LHCN-M2 (cell line): Measurements from ENCODE around the gene MRPL36. TPM values are rescaled to one million over a fixed set of nuclear protein-coding genes. Genes with fewer than 3 reads are reported as not detected.
A peak's percentile ranks its signal among the peaks of the same experiment; 100 is the strongest.
"Not testable (repeated sequence)": the region's sequence is repeated elsewhere in the genome, so short reads cannot be mapped to it uniquely, and the experiment has no call there.

ENCODE experiments used
- DNase-seq: peaks from one replicate; pipeline ENCODE4 v3.0.0-alpha.2; 2012; ENCODE audit warnings: low read depth
- polyA plus RNA-seq: library from polyadenylated mRNA; unstranded; fragments of >200 nt; gene quantifications from one replicate; pipeline ENCODE4 v1.2.1, GENCODE V29; 2012; ENCODE audit warnings: missing spikeins
- total RNA-seq: library from RNA; depleted of rRNA; stranded (reverse); fragments of >200 nt; gene quantifications from 2 replicates; pipeline ENCODE4 v1.2.3, GENCODE V29; 2014; rRNA removed

The MRPL36 gene
- total RNA-seq, result 51.4 and 66.4 TPM in 2 replicates
- polyA plus RNA-seq, result 142 TPM

DNA sequence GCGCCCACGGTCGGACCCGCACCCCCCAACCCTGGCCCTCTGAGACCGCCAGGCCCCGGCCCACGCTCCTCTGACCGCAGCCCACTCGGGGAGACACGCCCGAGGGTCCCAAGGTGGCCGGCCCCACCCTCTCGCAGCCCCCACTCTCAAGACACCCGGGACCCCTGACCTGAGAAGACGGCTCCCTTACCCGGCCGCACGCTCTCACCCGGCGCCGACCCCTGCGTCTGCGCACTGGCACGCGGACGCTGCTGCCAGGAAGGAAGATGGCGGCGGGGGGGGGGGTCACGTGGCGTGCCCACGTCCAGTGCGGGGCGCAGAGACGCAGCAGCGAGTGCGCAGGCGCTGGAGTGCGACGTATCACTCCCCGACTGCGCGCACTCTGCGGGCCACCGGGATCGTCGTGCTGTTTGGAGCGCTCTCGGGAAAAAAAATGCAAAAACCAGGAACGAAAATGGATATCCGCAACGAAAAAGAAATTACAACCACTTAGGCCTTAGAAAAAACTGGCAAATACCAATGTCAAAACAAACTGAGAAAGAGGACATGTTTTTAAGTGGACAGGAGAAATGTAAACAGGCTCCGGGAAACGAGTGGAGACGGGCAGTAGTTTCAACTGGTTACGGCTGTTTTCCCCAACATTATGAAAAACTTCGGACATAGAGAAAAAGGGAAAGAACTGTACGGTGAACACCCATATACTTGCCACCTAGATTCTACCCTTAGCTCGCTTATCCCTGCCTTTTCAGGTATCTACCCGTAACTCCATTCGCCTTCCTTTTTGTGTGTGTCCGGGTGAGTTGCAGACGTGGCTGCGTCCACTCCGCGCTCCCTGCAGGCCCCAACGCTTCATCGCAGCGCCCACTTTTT lies at the start of gene MRPL36:
Gene MRPL36 (minus strand): TSS at position 236 of the 870 bp plus-strand sequence. CDS start 902 bp downstream, outside the sequence.
- DNase-seq, result peak; percentile 86

DNA sequence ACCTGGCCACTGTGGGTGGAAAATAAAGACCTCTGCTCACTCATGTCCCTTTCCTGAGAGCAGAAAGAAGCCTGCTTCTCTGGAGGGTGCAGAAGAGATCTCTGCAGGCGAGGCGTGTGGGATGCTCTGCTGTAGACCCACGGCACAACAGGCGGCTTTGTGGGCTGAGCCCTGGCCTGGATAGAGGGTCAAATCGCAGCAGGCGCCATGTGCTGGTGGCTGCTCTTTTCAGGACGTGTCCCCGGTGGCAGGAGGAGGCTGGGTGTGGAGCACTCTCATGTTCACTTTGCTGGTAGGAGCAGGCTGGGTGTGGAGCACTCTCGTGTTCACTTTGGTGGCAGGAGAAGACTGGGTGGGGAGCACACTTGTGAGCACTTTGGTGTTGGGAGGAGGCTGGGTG lies 48.0 kb upstream of the MRPL36 start:
- no peak for DNase-seq

DNA sequence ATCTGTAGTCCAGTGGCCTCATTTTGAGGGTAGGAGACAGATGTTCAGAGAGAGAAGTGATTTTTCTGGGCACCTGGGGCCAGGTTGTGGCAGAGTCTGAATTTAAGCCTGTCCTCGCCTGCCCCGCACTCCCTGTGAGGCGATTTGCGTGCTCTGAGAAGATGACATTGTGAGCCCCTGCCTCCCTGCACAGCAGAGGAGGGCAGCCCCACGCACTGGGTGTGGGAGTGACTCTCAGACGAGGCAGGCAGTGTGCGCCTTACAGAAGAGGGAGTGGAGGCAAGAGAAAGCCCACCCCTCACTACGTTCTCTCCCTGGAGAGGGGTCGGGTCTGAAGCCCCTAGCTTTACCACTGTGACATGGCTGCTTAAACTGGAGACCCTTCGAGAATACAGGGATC lies 47.4 kb upstream of the MRPL36 start:
- no peak for DNase-seq

DNA sequence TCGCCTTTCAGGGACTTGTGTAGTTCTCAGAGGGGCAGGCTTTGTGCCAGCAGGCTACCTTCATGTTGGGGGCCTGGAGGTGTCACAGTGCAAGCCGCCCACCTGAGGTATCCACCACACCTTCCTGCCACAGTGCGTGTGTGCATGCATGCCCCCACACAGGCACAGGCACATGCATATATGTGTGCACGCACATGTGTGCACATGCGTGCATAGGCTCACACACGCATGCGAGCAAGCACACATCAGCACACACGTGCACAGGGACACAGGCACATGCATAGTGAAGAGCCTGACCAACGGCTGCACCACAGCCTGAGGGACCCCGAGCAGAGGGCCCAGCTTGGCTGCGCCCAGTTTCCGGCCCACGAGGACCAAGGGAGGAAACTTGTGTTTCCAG lies 46.9 kb upstream of the MRPL36 start:
- DNase-seq, result no peak

DNA sequence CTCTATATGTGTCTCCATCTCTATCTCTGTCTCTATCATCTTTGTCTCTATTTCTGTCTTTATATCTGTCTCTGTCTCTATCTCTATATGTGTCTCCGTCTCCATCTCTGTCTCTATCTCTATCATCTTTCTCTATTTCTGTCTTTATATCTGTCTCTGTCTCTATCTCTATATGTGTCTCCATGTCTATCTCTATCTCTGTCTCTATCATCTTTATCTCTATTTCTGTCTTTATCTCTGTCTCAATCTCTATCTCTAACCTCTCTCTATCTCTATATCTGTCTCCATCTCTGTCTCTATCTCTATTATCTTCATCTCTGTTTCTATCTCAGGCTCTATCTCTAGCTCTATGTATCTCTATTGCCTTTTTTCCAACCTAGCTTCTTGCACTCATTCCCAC lies 46.1 kb upstream of the MRPL36 start:
- DNase-seq, result no peak

DNA sequence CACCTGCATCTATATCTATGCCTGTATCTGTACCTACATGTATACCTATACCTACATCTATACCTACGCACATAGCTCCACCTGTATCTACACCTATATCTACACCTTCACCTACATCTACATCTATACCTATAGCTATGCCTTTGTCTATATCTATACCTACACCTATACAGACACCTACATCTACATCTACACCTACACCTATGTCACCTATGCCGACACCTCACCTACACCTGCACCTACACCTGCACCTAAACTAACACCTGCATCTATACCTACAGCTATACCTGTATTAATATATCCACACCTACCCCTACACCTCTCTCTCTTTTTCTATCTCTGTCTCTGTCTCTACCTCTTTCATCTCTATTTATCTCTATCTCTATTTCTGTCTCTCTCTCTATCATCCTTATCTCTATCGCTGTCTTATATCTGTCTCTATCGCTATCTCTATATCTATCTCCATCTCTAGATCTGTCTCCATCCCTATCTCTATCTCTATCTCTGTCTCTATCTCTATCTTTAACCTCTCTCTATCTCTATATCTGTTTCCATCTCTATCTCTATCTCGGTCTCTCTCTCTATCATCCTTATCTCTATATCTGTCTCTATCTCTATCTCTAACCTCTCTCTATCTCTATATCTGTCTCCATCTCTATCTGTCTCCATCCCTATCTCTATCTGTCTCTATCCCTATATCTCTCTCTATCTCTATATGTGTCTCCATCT lies 45.2 kb upstream of the MRPL36 start:
- no peak for DNase-seq

DNA sequence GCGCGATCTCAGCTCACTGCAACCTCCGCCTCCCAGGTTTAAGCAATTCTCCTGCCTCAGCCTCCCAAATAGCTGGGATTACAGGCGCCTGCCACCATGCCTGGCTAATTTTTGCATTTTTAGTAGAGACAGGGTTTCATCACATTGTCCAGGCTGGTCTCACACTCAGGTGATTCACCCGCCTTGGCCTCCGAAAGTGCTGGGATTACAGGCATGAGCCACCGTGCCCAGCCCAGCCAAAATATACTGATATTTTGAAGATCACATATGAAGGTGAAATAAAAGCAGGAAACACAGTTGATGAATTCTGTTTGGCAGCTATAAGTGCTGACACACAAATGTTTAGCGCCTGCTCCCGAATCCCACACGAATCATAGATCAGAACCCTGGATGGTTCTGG lies 44.1 kb upstream of the MRPL36 start:
- DNase-seq, result not testable (repeated sequence)

DNA sequence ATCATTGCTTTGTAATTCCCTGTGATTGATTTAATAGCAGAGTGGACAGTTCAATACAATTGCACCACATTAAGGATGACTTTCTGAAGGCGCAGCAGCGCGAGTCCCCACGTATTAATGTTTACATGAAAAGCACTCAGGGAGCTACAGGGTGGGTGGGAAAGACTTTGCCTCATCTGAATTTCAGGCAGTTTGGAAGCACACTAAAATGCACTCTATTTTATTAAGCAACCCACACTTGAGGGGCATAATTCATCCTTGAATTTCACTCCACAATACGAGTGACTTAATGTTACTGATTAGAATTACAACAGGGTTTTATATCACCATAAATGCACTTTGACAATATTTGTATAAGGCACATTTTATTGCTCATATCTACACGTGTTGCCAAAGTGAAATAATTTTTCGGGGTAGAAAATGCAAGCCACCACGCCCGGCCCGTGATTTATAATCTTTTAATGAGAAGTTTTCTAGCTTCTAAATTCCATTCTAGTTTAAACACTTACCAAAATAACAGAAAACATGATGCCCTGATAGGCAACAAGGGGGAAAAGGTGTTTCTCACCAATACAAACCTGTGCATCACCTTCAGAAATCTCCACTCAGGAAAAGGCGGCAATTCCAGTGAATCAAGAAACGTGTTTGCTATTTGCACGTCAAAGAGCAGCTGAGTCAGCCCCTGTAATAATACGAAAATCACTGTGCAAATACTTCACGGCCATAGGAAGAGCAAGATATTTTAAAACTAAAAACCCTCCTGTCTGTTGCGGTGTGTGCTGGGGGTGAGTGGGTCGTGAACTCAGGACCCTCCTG lies 42.6 kb upstream of the MRPL36 start:
- DNase-seq, result no peak

DNA sequence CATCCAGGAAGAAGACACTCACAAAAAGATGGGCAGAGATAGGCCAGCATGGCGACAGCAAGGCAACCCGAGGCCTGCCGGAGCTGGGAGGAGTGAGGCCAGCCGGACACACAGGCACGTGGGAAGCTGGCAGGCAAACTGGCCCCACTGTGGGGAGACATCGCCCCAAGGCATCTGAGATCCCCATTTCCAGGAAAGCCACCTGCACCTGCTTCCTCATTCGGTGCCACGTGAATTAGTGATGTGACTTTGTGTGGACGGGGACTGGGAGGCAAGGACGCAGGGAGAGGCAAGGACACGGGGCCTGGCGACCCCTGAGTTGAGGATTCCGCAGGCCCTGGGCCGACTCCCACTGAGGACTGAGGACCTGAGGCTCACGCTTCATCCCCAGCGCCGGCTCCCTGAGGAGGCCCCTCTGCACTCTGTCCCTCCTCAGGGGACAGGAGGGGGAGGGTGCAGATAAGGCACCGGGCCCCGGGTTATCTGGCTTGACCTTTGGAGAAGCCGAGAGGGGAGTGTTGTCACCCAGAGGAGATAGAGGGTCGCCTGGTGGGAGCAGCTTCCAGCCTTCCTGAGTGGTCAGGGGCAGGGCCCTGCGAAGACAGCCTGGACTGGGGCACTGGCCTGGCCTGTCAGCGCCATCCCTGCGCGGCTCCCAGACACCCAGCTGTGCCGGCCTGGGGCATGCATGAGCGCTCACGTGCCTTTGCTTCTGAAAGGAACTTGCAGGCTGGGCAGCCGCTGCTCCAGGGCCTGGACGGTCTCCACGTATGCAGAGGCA lies 41.3 kb upstream of the MRPL36 start:
- no peak for DNase-seq

DNA sequence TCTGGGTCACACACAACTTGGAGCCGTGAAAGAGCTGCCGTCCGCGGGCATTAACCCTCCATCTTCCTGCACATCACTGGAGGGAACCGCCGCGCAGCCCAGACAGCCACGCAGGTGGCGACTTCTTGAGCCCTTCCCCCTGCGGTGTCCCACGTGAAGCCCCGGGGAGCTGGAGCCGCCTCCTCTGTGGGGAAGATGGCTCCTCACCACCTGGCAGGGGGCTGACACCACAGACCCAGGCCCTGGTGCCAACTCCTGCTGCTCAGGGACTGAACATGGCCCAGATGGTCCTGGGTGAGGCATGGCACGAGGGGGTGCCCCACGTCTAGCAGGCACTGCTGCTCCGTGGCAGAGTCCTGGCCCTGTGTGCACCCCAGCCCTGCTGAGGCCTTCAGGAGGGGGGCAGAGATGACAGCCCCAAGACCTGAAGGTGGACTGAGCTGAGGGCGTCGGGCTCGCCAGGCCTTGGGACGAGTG lies 40.5 kb upstream of the MRPL36 start:
- no peak for DNase-seq

DNA sequence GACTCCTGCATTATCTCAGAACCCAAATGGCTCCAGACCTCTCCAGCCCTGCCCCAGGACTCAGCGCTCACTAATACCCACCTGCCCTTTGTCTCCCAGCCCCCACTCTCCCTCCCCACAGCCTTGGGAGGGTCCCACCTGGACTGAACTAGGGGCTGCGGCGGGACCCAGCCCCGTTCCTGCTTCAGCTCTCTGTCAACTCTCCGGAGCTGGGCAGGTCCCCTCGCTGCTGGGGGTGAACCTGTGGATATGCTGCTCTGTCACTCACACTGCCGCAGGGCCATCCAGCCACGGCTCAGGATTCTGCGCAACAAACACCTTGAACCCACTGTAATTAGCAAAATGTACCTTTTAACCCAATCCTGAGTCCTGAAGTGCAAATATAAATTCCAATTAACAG lies 38.4 kb upstream of the MRPL36 start:
- DNase-seq, result no peak

DNA sequence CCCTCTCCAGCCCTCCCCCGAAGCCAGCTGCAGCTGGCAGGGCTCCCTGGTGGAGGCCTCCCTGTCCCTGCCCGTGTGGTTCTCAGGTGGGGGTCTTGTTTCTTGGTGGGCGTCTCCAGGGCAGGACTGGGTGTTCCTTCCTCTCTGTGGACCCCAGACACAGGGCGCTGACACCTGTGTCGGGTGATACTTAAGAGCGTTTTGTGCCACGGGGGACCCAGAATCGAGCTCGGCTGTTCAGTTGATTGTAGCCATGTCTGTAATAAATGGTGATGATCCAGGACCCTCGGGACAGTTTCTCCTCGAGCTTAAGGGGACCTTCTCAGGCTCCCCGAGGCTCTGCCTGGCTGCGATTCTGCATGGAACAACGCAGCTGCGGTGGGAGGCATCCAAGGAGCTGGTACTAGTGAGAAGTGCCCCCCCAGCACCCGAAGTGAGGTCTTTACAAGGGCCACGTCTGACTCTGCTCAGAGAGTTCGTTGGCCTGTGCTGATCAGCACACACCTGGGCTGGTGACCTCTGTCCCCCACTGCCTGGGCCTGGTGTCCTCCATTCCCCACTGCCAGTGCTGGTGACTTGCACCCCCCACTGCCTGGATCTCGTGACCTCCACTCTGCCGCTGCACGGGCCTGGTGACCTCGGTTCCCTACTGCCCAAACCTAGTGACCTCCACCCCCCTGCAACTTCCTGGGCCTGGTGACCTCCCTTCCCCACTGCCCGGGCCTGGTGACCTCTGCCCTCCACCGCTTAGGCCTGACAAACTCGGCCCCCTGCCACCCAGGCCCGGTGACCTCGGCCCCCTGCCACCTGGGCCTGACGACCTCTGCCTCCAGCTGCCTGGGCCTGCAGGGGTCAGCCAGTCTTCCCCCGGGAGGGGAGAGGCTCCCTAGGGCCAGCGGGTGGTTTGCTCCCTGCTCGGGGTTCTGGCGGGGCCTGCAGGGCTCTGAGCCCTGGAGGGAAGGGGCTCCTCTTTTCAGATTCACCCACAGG lies 37.5 kb upstream of the MRPL36 start:
- DNase-seq, result no peak

DNA sequence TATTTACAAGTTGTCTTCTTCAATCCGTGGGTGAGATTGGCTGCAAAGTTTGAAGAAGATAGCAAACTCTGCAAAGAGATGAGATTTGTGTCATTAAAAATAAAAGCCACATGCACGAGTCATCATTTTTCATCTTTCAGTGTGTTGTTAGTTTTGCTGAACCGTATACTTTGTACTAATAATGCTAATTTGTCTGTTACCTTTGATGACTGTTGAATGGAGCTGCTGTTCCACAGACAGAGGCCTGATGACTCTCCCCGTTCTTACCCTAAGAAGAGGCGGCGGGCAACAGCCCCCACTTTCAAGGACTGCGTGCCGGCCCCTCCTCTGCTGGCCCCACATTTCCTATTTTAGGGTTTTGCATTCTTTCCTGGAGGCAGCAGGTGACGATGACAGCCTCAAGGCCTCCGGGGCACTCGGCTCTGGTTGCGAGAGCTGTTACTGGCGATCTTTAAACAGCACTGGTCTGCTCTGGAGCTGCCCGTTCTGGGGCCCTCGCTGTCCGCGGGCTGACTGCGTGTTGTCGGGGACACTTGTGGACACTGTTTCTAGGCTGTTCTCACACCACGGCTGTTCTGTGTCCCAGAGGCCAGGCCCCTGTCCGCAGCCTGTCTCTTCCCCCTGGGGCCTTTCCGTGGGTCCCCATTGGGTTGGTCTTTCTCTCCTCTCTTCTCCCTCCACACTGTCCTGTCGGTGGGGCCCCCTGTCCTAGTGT lies 36.7 kb upstream of the MRPL36 start:
- DNase-seq, result no peak

DNA sequence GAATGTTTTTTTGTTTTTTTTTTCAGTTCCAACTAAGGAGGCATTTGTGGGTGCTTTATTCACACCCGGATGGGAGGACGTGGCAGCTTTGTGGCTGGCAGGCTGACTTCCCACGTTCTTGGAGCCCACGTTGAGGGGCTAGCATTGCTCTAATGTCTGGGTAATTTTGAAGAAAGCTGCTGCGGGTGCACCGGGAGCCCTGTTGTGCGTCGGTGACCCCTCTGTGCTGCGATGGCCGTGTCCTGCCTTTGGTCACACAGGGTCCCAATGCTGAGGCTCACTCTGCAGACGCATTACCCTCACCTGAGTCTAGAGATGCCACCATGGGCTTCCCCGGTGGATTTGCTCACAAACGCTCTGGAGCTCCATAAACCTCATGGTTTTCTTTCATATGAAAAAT lies 35.8 kb upstream of the MRPL36 start:
- no peak for DNase-seq

DNA sequence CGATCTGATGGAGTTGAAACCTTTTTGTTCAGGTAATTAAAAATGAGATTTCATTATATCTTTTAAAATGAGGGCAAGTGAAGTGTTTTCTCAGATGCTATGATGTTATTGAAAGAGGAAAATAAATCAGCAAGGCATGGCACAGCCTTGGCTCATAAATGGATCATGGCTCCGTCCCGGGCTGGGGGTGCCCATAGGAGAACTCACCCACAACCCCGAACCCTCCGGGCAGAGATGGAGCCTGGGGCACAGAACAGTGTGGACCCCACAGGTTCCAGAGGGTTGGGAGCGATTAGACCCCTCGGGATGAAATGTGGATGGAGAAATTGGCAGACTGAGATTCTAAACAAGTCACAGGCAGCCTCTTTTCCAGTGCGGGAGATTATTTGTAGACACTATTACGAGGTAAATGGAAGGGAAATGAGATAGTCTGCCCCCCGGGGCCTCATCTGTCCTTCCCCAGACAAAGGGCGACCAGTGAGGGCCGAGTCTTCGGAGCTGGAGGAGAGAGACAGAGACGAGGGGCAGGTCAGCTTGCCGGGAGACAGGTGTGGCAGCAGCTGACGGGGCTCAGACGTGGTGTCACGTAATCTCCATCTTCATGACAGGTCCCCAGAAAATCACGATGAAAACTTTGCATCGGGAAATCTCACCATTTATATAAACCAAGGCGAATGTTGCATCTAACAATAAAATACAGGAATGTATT lies 35.2 kb upstream of the MRPL36 start:
- DNase-seq, result no peak

DNA sequence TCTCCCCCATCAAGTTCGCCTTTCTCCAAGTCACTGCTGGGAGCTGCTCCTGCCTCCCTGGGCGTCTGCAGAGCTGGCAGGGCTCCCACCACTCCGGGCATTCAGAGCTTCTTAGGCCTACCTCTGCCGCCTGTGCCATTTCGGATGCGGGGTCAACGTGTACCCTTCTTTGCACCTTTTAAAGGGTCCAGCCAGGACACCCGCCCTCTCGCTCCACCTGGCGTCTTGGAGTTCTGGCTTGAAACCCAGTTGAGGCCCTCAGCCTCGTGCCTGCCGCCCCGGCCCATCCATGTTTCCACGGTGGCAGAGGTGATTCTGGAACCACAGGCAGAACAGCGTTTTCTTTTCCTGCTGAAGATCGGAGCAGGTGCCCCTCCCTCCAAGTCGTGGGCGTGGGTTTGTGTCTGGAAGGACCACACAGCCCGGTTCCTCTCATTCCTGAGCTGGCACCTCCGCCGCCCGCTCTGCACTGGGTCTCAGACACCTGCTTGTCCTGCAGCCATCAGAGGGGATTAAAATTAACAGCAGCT lies 34.5 kb upstream of the MRPL36 start:
- no peak for DNase-seq

DNA sequence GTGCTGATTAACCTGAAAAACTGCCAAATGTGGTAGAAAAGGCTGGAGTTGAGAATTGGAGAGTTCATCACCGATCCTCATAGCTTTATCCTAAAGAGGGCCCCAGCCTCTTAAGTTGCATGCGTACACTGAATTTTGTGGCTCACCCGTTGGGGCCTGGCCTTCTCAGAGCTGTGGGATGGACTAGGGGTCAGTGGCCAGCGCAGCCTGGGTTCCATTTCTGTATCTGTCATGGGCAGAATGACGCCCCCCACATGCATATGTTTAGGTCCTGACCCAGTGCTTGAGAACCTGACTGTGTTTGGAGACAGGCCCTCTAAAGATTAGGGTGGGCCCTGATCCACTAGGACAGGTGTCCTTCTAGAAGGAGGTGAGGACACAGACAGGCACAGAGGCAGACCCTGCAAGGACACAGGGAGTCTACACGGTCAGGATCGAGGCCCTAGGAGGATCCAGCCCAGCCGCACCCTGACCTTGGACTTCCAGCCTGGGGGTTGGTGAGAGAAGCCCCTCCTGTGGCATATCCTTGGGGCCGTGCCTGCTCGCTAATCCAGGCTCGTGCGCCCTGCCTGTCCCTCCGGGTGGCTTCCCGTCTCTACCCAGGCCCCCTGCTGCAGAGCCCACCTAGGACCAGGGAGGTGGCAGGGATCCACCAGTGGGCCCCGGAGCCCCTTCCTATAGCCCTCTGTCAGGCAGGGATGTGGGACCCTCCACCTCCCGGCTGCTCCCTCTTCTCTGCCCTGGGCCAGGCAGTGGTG lies 33.8 kb upstream of the MRPL36 start:
- no peak for DNase-seq
